OCI-LY1 (cell line): ENCODE data around the gene F7.
"Not testable (repeated sequence)": the region's sequence is repeated elsewhere in the genome, so short reads cannot be mapped to it uniquely, and the experiment has no call there.

ENCODE experiments used
- H2AFZ ChIP-seq: fragments of 200-600 bp; sonication (generic), shearing (Covaris generic); 2 replicates; pipeline ENCODE4 v1.6.0; 2014; ENCODE audit warnings: antibody characterized with exemption, mild to moderate bottlenecking, low read length
- H3F3A ChIP-seq: fragments of 200-600 bp; sonication (generic), shearing (Covaris generic); 2 replicates; pipeline ENCODE4 v1.6.0; 2014; ENCODE audit warnings: mild to moderate bottlenecking, antibody characterized with exemption, low read length, moderate library complexity; ENCODE audit not compliant: insufficient read depth
- H3K27ac ChIP-seq: fragments of 200-600 bp; sonication (generic); 2 replicates; pipeline ENCODE4 v1.5.1; 2014; ENCODE audit warnings: low read length, mixed run types, mild to moderate bottlenecking, low read depth; ENCODE audit not compliant: poor library complexity, severe bottlenecking
- H3K27me3 ChIP-seq: fragments of 200-600 bp; sonication (generic); 2 replicates; pipeline ENCODE4 v1.6.0; 2014; ENCODE audit warnings: antibody characterized with exemption, mild to moderate bottlenecking, low read length, moderate library complexity; ENCODE audit not compliant: insufficient read depth
- H3K36me3 ChIP-seq: fragments of 200-600 bp; sonication (generic); 2 replicates; pipeline ENCODE4 v1.6.1; 2014; ENCODE audit warnings: mild to moderate bottlenecking, antibody characterized with exemption, low read length, moderate library complexity, mixed read lengths; ENCODE audit not compliant: insufficient read depth
- H3K4me1 ChIP-seq: fragments of 200-600 bp; sonication (generic); 2 replicates; pipeline ENCODE4 v1.5.1; 2014; ENCODE audit warnings: mild to moderate bottlenecking, low read length, moderate library complexity; ENCODE audit not compliant: insufficient read depth, severe bottlenecking
- H3K4me2 ChIP-seq: fragments of 200-600 bp; sonication (generic), shearing (Covaris generic); 2 replicates; pipeline ENCODE4 v1.6.1; 2014; ENCODE audit warnings: low read length
- H3K4me3 ChIP-seq: fragments of 200-600 bp; sonication (generic); 2 replicates; pipeline ENCODE4 v1.5.1; 2014; ENCODE audit warnings: low read length, low read depth, mild to moderate bottlenecking, mixed read lengths; ENCODE audit not compliant: poor library complexity, severe bottlenecking
- H3K79me2 ChIP-seq: fragments of 200-600 bp; shearing (Covaris generic); 2 replicates; pipeline ENCODE4 v1.6.1; 2016; ENCODE audit warnings: mixed run types, low read length, mixed read lengths; ENCODE audit not compliant: insufficient read depth
- H3K9ac ChIP-seq: fragments of 200-600 bp; sonication (generic), shearing (Covaris generic); 2 replicates; pipeline ENCODE4 v1.6.1; 2014; ENCODE audit warnings: mild to moderate bottlenecking, low read length, mixed read lengths
- H3K9me2 ChIP-seq: fragments of 200-600 bp; sonication (generic), shearing (Covaris generic); 2 replicates; pipeline ENCODE4 v1.6.1; 2014; ENCODE audit warnings: low read depth, mild to moderate bottlenecking, low read length, mixed read lengths
- H3K9me3 ChIP-seq: fragments of 200-600 bp; shearing (Covaris generic); 2 replicates; pipeline ENCODE4 v1.6.1; 2014; ENCODE audit warnings: low read length, mixed read lengths
- H4K20me1 ChIP-seq: fragments of 200-600 bp; sonication (generic), shearing (Covaris generic); 2 replicates; pipeline ENCODE4 v1.6.0; 2016; ENCODE audit warnings: mild to moderate bottlenecking, low read length; ENCODE audit not compliant: insufficient read depth
- EZH2 ChIP-seq: fragments of 200-600 bp; sonication (generic), shearing (Covaris generic); IDR thresholded peaks from 2 replicates; pipeline ENCODE4 v1.8.0; 2017; ENCODE audit warnings: borderline replicate concordance, mixed run types, mild to moderate bottlenecking, antibody characterized with exemption, low read length, moderate library complexity, mixed read lengths
- TF ChIP-seq, protein P1 (sequence below): fragments of 200-600 bp; sonication (generic), shearing (Covaris generic); IDR thresholded peaks from 2 replicates; pipeline ENCODE4 v1.5.1; 2017; ENCODE audit warnings: mild to moderate bottlenecking, antibody characterized with exemption, low read length, moderate library complexity, mixed read lengths

Gene F7

DNA sequence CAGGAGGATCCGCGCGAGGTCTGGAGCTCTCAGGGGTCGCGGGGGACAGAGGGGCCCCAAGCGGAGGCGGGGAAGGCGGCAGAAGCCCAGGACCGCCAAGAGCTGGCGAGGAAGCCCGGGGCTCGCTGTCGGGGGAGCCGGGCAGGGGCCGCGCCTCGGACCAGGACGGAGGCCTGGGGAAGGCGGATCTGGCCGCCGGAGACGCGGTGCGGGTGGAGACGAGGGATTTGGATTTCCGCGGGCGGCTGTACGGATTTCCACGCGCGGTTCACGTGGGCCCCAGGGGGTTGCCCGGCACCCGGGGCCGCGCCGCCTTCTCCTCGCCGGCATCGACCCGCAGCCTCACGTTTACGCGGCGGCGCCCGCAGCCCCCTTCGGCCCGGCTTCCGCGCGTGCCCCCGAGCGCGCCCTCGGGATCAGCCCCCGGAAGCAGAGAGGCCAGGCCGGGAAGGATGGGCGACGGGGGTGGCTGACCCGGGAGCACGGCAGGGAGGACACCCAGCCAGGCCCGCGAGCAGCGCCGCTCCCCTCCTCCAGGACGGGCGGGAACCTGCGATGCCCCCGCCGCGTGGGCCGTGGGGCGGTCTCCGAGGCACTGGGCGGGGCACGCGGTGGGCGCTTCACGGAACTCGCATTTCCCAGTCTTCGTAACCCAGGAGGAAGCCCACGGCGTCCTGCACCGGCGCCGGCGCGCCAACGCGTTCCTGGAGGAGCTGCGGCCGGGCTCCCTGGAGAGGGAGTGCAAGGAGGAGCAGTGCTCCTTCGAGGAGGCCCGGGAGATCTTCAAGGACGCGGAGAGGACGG lies 4.7 kb downstream of the F7 start:
- no peak overlapping the region for H3K9ac ChIP-seq
- no peak overlapping the region for H3K4me2 ChIP-seq
- no peaks in the 10 kb centered on the region for H3K79me2 ChIP-seq
- no peaks in the 10 kb centered on the region for H3K36me3 ChIP-seq
- H4K20me1 ChIP-seq, result no peaks in the 10 kb centered on the region
- H2AFZ ChIP-seq, result no peak overlapping the region
- no peaks in the 10 kb centered on the region for H3F3A ChIP-seq
- no peaks in the 10 kb centered on the region for H3K9me3 ChIP-seq
- no peaks in the 10 kb centered on the region for H3K4me1 ChIP-seq
- H3K9me2 ChIP-seq, result no peaks in the 10 kb centered on the region
- H3K27me3 ChIP-seq, result no peaks in the 10 kb centered on the region; the same call in 1 of the 2 replicates
- TF ChIP-seq, protein P1, sequence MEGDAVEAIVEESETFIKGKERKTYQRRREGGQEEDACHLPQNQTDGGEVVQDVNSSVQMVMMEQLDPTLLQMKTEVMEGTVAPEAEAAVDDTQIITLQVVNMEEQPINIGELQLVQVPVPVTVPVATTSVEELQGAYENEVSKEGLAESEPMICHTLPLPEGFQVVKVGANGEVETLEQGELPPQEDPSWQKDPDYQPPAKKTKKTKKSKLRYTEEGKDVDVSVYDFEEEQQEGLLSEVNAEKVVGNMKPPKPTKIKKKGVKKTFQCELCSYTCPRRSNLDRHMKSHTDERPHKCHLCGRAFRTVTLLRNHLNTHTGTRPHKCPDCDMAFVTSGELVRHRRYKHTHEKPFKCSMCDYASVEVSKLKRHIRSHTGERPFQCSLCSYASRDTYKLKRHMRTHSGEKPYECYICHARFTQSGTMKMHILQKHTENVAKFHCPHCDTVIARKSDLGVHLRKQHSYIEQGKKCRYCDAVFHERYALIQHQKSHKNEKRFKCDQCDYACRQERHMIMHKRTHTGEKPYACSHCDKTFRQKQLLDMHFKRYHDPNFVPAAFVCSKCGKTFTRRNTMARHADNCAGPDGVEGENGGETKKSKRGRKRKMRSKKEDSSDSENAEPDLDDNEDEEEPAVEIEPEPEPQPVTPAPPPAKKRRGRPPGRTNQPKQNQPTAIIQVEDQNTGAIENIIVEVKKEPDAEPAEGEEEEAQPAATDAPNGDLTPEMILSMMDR, result no peak
- no peak for TF ChIP-seq EZH2
- no peak overlapping the region for H3K27ac ChIP-seq
- no peak overlapping the region for H3K4me3 ChIP-seq

DNA sequence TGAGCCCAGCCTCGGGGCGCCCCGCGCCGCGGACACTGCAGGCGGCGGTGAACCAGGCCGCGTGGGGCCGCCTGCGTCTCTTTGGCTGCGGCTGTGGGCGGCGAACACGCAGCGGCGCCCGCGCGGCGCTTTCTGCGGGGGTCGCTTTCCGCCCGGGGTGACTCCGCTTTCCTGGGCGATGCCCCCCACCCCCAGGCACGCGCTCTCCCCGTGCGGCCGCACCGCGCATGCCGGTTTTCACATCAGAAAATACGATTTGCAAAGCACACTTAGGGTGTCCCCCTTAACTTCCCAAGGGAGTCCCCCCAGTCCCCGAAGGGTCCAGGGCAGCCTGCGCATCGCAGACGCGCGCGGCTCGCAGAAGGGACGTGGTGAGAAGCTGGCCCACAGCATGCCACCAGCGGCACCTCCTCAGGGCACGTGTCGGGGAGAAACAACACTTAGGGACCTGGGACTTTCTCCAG lies 5.3 kb downstream of the F7 start:
- Histone ChIP-seq H3F3A (no peaks in the 10 kb centered on the region), H2AFZ (no peak overlapping the region), H3K4me1 (no peaks in the 10 kb centered on the region), H3K79me2 (no peaks in the 10 kb centered on the region), H3K9ac (no peak overlapping the region), H3K4me3 (no peak overlapping the region), H3K9me3 (no peaks in the 10 kb centered on the region), H3K9me2 (no peaks in the 10 kb centered on the region), H3K36me3 (no peaks in the 10 kb centered on the region), H4K20me1 (no peaks in the 10 kb centered on the region), H3K27me3 (no peaks in the 10 kb centered on the region; the same call in 1 of the 2 replicates), H3K27ac (no peak overlapping the region), H3K4me2 (no peak overlapping the region)
- TF ChIP-seq EZH2, result no peak
- TF ChIP-seq, protein P1, result no peak

DNA sequence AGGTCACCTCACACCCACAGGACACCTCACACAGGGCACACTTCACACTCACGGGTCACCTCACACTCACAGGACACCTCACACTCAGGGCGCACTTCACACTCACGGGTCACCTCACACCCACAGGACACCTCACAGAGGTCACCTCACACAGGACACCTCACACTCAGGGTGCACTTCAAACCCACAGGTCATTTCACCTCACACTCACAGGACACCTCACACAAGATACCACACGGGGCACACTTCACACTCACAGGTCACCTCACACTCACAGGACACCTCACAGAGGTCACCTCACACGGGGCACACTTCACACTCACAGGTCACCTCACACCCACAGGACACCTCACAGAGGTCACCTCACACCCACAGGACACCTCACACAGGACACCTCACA lies 6.2 kb downstream of the F7 start:
- not testable (repeated sequence) for H3K27ac ChIP-seq, H3K4me3 ChIP-seq, H3K27me3 ChIP-seq, H2AFZ ChIP-seq, H3K4me2 ChIP-seq, H3K9me2 ChIP-seq, H3F3A ChIP-seq, H3K9me3 ChIP-seq, H4K20me1 ChIP-seq, H3K79me2 ChIP-seq, H3K4me1 ChIP-seq, H3K9ac ChIP-seq, H3K36me3 ChIP-seq

DNA sequence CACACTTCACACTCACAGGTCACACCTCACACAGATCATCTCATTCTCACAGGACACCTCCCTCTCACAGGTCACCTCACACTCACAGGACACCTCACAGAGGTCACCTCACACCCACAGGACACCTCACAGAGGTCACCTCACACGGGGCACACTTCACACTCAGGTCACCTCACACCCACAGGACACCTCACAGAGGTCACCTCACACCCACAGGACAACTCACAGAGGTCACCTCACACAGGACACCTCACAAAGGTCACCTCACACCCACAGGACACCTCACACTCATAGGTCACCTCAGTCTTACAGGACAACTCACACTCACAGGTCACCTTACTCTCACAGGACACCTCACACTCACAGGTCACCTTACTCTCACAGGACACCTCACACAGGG lies 6.9 kb downstream of the F7 start:
- not testable (repeated sequence) for H3K9ac ChIP-seq, H3K9me2 ChIP-seq, H2AFZ ChIP-seq, H3K27ac ChIP-seq, H3F3A ChIP-seq, H3K27me3 ChIP-seq, H3K36me3 ChIP-seq, H3K4me1 ChIP-seq, H3K9me3 ChIP-seq, H3K4me3 ChIP-seq, H3K79me2 ChIP-seq, H3K4me2 ChIP-seq, H4K20me1 ChIP-seq
